ENCODE data around the gene ZNF423.
"Not testable (repeated sequence)": the region's sequence is repeated elsewhere in the genome, so short reads cannot be mapped to it uniquely, and the experiment has no call there.

Gene ZNF423

GRCh38 chr16:49695782-49696413, 160.0 kb downstream of the ZNF423 start:
- no peak for DNase-seq (ENCODE audit: low read depth)

GRCh38 chr16:49693445-49693844, 162.5 kb downstream of the ZNF423 start:
- no peak for DNase-seq (ENCODE audit: low read depth)

DNA sequence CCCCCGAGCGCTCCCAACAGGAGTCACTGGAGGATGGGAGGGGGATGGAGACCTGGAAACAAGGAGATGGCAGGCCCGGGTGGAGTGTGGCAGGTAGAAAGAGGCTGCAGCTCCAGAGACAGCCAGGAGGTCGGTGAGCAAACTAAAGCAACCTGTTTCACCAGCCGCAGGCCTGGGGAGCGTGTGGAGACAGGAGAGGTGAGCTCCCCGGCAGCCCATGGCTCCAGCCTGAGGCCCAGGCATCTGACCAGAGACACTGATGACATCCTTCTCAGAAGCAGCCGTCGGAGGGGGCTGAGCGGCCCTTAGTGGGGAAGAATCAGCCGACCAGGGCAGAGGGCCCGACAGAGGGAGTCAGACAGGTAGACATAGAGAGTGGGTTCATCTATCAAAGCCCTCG, 165.1 kb downstream of the ZNF423 start:
- no peak for DNase-seq (ENCODE audit: low read depth)

DNA sequence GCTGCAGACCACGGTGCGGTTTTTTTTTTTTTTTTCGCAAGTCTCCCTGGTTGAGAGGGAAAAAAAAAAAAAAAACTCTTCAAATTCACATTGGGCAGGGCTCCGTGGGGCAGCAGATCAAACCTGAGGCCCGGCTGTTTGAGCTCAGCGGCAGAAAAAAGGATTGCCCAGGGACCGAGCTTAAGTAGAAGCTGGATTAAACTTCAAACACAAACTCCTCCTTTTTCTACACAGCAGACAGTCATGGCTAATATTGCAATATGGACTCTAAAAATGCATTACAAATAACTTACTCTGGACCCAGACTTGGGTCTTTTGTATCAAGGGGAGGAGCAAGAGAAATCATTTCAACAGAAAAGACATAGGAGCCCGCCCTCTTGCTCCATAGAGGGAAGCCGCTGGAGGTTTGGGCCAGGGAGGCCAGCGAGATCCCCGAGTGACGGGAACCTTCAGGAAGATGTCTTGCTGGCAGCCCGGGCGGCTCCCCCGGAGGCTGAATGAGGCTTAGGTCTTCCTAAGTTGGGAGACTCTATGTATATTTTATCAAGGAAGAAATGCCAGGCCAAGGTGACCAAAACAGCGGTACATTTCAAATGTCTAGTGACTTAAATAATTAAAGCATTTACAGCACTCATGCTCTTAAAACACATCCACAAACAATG, 167.7 kb downstream of the ZNF423 start:
- DNase-seq (ENCODE audit: low read depth), result no peak

DNA sequence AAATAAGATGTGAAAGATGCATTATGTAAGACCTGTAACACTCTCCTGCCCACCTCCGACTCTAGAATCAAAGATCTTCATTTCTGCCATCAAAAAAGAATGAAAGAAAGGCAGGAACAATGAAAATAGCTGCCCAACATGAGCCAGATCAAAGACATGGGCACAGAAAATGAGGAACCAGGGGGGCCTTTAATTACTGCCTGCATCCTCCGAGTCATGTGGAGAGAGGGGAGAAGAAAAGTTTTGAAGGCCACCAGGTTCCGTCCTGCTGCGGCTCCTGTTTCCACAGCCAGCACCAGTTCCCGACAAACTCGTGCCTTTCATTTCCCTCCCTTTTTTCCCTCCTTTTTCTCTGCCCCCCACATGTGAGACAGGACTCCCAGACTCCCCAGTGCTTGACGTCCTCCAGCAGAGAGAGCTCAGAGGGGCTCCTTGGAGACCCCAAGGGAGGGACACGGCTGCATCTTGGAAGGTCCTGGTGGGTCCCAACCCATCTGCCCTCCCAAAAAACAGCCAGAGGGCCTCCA, 168.4 kb downstream of the ZNF423 start:
- no peak for DNase-seq (ENCODE audit: low read depth)

GRCh38 chr16:49684696-49685095, 171.2 kb downstream of the ZNF423 start:
- DNase-seq (ENCODE audit: low read depth), result no peak

DNA sequence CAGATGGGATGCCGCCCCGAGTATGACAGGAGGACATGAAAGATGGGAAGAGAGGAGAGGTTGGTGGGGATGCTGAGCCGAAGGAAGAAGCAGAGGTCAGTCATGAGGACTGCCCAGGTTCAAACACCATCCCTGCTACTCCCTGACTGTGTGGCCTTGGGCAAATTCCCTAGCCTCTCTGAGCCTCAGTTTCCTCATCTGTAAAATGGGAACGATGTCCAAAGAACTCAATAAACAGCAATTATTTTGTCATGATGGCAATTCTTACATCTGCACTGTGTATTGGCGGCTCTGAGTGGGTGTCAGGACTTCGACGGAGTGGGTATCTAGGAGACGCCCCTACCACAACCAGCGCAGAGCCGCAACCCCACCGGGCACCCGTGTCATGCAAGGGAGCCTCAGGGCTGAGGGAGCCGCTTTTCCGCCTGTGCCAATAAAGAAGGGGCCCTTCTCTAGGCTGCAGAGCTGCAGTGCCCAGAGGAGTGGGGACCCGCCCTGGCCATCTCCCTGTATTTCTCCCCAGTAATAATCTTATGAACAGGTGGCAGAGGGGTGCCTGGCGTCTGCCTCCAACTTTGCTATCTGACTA, 173.2 kb downstream of the ZNF423 start:
- DNase-seq (ENCODE audit: low read depth), result no peak

DNA sequence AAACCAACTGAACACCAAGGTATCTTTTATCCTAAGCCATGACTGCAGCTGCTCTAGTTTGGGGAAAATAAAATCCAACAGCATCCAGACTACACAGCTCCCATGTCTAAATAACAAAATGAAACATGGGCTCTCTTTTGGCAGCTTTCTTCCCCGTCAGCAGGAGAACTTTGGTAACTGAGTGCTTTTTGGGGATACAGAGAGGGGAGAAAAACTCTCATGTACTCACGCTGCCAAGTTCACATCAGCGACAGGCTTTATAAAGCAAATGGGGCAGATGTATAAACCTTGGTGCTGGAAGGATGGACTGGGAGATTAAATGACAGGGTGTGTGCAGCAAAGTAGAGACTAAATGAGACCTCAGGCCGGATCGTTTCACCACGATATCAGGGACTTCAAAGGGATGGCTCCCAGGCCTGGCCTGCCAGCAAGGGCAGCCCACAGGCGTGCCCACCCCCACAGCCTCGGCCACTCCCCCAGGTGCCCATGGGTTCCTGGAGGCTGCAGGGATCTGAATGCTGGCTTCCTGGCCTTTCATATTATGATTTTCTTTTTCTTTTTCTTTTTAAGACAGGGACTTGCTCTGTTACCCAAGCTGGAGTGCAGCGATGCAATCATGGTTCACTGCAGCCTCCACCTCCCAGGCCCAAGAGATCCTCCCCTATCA, 174.6 kb downstream of the ZNF423 start:
- DNase-seq (ENCODE audit: low read depth), result no peak

GRCh38 chr16:49679095-49679494, 176.8 kb downstream of the ZNF423 start:
- DNase-seq (ENCODE audit: low read depth), result no peak

GRCh38 chr16:49677661-49678060, 178.3 kb downstream of the ZNF423 start:
- DNase-seq (ENCODE audit: low read depth), result not testable (repeated sequence)

DNA sequence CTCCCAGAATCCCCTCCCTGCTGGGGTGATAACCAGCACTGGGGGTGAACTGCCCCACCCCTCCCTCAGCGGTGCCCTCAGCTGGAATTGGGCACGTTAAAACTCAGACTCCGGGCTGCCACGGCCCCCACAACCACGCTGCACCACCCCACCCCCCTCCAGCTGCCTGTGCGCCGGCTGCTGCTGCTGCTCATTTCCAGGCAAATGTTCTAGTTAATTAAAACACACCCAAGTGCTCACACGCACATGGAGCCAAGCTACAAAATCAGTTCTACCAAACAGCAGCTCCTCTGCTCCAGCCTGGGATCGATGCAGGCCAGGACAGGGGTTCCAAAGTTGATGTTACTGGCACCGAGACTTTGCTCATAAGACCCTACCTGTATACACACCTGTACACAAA, 180.5 kb downstream of the ZNF423 start:
- DNase-seq (ENCODE audit: low read depth), result no peak

GRCh38 chr16:49674990-49675389, 180.9 kb downstream of the ZNF423 start:
- no peak for DNase-seq (ENCODE audit: low read depth)

GRCh38 chr16:49674351-49674851, 181.5 kb downstream of the ZNF423 start:
- no peak for DNase-seq (ENCODE audit: low read depth)

DNA sequence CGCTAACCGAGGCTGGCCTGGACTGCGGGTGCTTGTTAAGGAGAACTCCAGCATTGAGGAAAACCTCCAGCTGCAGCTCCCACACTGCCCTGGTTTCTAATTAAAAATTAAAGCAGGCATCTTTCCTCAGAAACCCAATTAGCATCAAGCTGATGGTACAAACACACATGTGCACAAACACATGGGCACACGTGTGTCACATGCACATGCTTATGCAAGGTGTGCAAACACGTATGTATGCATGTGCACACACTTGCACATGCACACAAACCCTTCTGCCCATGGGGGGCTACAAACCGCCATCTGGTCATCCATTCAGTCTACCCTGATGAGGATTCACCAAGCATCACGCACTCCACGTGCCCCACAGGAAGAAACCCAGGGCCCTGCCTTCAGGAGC, 182.5 kb downstream of the ZNF423 start:
- no peak for DNase-seq (ENCODE audit: low read depth)

- DNase-seq (ENCODE audit: low read depth), result no peak
Measured at GRCh38 chr16:49672753-49673152, 183.2 kb downstream of the ZNF423 start.

- no peak for DNase-seq (ENCODE audit: low read depth)
Measured at GRCh38 chr16:49671333-49671732, 184.6 kb downstream of the ZNF423 start.

- DNase-seq (ENCODE audit: low read depth), result no peak
Measured at GRCh38 chr16:49670627-49671026, 185.3 kb downstream of the ZNF423 start.

- no peak for DNase-seq (ENCODE audit: low read depth)
Measured at GRCh38 chr16:49665482-49666230, 190.3 kb downstream of the ZNF423 start.

- DNase-seq (ENCODE audit: low read depth), result no peak
Measured at GRCh38 chr16:49664221-49665215, 191.4 kb downstream of the ZNF423 start.
